Kidney tubule cell (primary cell): ENCODE data around the gene LGR6.
"Not testable (repeated sequence)": the region's sequence is repeated elsewhere in the genome, so short reads cannot be mapped to it uniquely, and the experiment has no call there.

Source experiments
- DNase-seq: peaks from one replicate; pipeline ENCODE4 v3.0.0-alpha.2; 2018; ENCODE audit warnings: low spot score

LGR6 gene

GRCh38 chr1:202240956-202241355 lies 47.4 kb downstream of the LGR6 start:
- no peak for DNase-seq

- peak; percentile 48 for DNase-seq
Observed at GRCh38 chr1:202241376-202242079, 47.9 kb downstream of the LGR6 start.

- no peak for DNase-seq
Observed at GRCh38 chr1:202242080-202242419, 48.5 kb downstream of the LGR6 start.

- no peak for DNase-seq
Observed at GRCh38 chr1:202243006-202243405, 49.4 kb downstream of the LGR6 start.

- DNase-seq = no peak
Observed at GRCh38 chr1:202244841-202245261, 51.3 kb downstream of the LGR6 start.

- DNase-seq = no peak
Observed at GRCh38 chr1:202245391-202245790, 51.8 kb downstream of the LGR6 start.

GRCh38 chr1:202247104-202247503 lies 53.5 kb downstream of the LGR6 start:
- no peak for DNase-seq

- DNase-seq = no peak
Observed at GRCh38 chr1:202247837-202248795, 54.5 kb downstream of the LGR6 start.

GRCh38 chr1:202248861-202249260 lies 55.3 kb downstream of the LGR6 start:
- DNase-seq = no peak

- DNase-seq = no peak
Observed at GRCh38 chr1:202249436-202249835, 55.8 kb downstream of the LGR6 start.

- DNase-seq = no peak
Observed at GRCh38 chr1:202249846-202250245, 56.2 kb downstream of the LGR6 start.

- DNase-seq = no peak
Observed at GRCh38 chr1:202250982-202251381, 57.4 kb downstream of the LGR6 start.

GRCh38 chr1:202251424-202252256 lies 58.0 kb downstream of the LGR6 start:
- no peak for DNase-seq

- no peak for DNase-seq
Observed at GRCh38 chr1:202252271-202252670, 58.7 kb downstream of the LGR6 start.

GRCh38 chr1:202254454-202255252 lies 61.1 kb downstream of the LGR6 start:
- DNase-seq = no peak

- no peak for DNase-seq
Observed at GRCh38 chr1:202255343-202255742, 61.7 kb downstream of the LGR6 start.

GRCh38 chr1:202259705-202260104 lies 66.1 kb downstream of the LGR6 start:
- DNase-seq = no peak

GRCh38 chr1:202261209-202261958 lies 67.8 kb downstream of the LGR6 start:
- DNase-seq = not testable (repeated sequence)

GRCh38 chr1:202263628-202264027 lies 70.0 kb downstream of the LGR6 start:
- DNase-seq = no peak

- no peak for DNase-seq
Observed at GRCh38 chr1:202264300-202264699, 70.7 kb downstream of the LGR6 start.

- DNase-seq = no peak
Observed at GRCh38 chr1:202264726-202265125, 71.1 kb downstream of the LGR6 start.
